ENCODE results near the gene PDE4C. TPM values are rescaled to one million over a fixed set of nuclear protein-coding genes. Genes with fewer than 3 reads are reported as not detected.

The PDE4C gene
- total RNA-seq, 2 experiments from 2014 or later, result not detected

GRCh38 chr19:18192673-18193387 is 33.4 kb downstream of the PDE4C start, which contains the start of gene MPV17L2:
Gene MPV17L2 (plus strand): TSS chr19:18193218. CDS start chr19:18193282, 64 bp downstream.
- Mint-ChIP-seq H3K4me3 (peak within 1 kb of the TSS; percentile 86), H3K27me3 (no peaks in the 10 kb centered on the region), H3K9me3 (no peaks in the 10 kb centered on the region), H3K4me1 (ENCODE audit: low read depth) (peaks cover 21% of the 10 kb centered on the region), H3K36me3 (peaks cover under 1% of the 10 kb centered on the region), H3K27ac (peak within 1 kb of the TSS; percentile 87)
- intact Hi-C loops (cut with micrococcal nuclease), result loop anchor here (1.0 to 2.0 kb wide), 4 partner anchors 11 to 130 kb away; partner anchors contain the start of genes IFI30, LSM4 and RAB3A
- ChIA-PET CTCF (interaction anchor here (0.6 to 2.3 kb wide), 20 partner anchors 9 to 219 kb away, joined by 3 to 23 read pairs (median 5); partner anchors contain the start of gene RAB3A), POLR2A (interaction anchor here (0.6 to 2.1 kb wide), 7 partner anchors 10 to 88 kb away, joined by 3 to 6 read pairs (median 4); partner anchors contain the start of genes JUND and RAB3A)
- peak; percentile 99 for DNase-seq

- Mint-ChIP-seq H3K36me3 (no peaks in the 10 kb centered on the region), H3K9me3 (no peaks in the 10 kb centered on the region), H3K27ac (peak overlapping the region; percentile 87), H3K4me3 (peak overlapping the region; percentile 86), H3K4me1 (ENCODE audit: low read depth) (peaks cover 21% of the 10 kb centered on the region), H3K27me3 (no peaks in the 10 kb centered on the region)
- DNase-seq, result no peak
- POLR2A ChIA-PET, result interaction anchor here (0.6 to 2.1 kb wide), 2 partner anchors 59 to 90 kb away, joined by 3 to 6 read pairs; partner anchors contain the start of gene JUND
- CTCF ChIA-PET, result interaction anchor here (0.6 to 2.3 kb wide), 17 partner anchors 8 to 220 kb away, joined by 3 to 23 read pairs (median 5); partner anchors contain the start of gene RAB3A
- intact Hi-C loops (cut with micrococcal nuclease), result loop anchor here (1.0 to 2.0 kb wide), 4 partner anchors 13 to 132 kb away; partner anchors contain the start of genes IFI30, LSM4 and RAB3A
Measured at GRCh38 chr19:18191640-18192062, 34.6 kb downstream of the PDE4C start.

- H3K9me3 Mint-ChIP-seq, result no peaks in the 10 kb centered on the region
- intact Hi-C loops (cut with micrococcal nuclease), result no loop called here
- POLR2A ChIA-PET, result no interaction called here
Measured at GRCh38 chr19:18190278-18190677, 36.0 kb downstream of the PDE4C start.

GRCh38 chr19:18185538-18185937 is 40.7 kb downstream of the PDE4C start:
- POLR2A ChIA-PET, result no interaction called here
- Mint-ChIP-seq H3K9me3 (no peaks in the 10 kb centered on the region), H3K4me3 (no peak overlapping the region), H3K4me1 (ENCODE audit: low read depth) (no peaks in the 10 kb centered on the region), H3K27me3 (no peaks in the 10 kb centered on the region), H3K27ac (no peak overlapping the region), H3K36me3 (no peaks in the 10 kb centered on the region)
- CTCF ChIA-PET, result interaction anchor here (1.4 kb wide), 1 partner anchor 203 kb away, joined by 3 read pairs; no protein-coding TSS in a partner anchor
- no peak for DNase-seq
- intact Hi-C loops (cut with micrococcal nuclease), result no loop called here

More at GRCh38 chr19:18190278-18190677, 36.0 kb downstream of the PDE4C start:
- CTCF ChIA-PET, result interaction anchor here (0.6 kb wide), 1 partner anchor 29 kb away, joined by 3 read pairs; no protein-coding TSS in a partner anchor
- H3K27me3 Mint-ChIP-seq, result no peaks in the 10 kb centered on the region
- no peak for DNase-seq
- H3K4me3 Mint-ChIP-seq, result no peak overlapping the region
- H3K4me1 Mint-ChIP-seq (ENCODE audit: low read depth), result peaks cover 21% of the 10 kb centered on the region
- no peak overlapping the region for H3K27ac Mint-ChIP-seq
- H3K36me3 Mint-ChIP-seq, result no peaks in the 10 kb centered on the region

GRCh38 chr19:18183529-18183928 is 42.7 kb downstream of the PDE4C start:
- POLR2A ChIA-PET, result no interaction called here
- CTCF ChIA-PET, result interaction anchor here (1.2 to 1.6 kb wide), 3 partner anchors 8 to 70 kb away, joined by 3 to 5 read pairs (median 4); no protein-coding TSS in a partner anchor
- H3K36me3 Mint-ChIP-seq, result no peaks in the 10 kb centered on the region
- no peaks in the 10 kb centered on the region for H3K9me3 Mint-ChIP-seq
- no peaks in the 10 kb centered on the region for H3K27me3 Mint-ChIP-seq
- H3K4me3 Mint-ChIP-seq, result no peak overlapping the region
- intact Hi-C loops (cut with micrococcal nuclease), result no loop called here
- H3K27ac Mint-ChIP-seq, result no peak overlapping the region
- DNase-seq, result no peak
- H3K4me1 Mint-ChIP-seq (ENCODE audit: low read depth), result no peaks in the 10 kb centered on the region

GRCh38 chr19:18179957-18180356 is 46.3 kb downstream of the PDE4C start:
- Mint-ChIP-seq H3K36me3 (peaks cover 9% of the 10 kb centered on the region), H3K4me1 (ENCODE audit: low read depth) (no peaks in the 10 kb centered on the region), H3K4me3 (no peak overlapping the region), H3K9me3 (no peaks in the 10 kb centered on the region), H3K27me3 (no peaks in the 10 kb centered on the region), H3K27ac (no peak overlapping the region)
- ChIA-PET POLR2A (no interaction called here), CTCF (interaction anchor here (0.9 to 1.0 kb wide), 3 partner anchors 12 to 101 kb away, joined by 3 read pairs; partner anchors contain the start of gene JUND)
- intact Hi-C loops (cut with micrococcal nuclease), result no loop called here
- DNase-seq, result no peak

- Mint-ChIP-seq H3K4me3 (no peak overlapping the region), H3K27me3 (no peaks in the 10 kb centered on the region), H3K36me3 (peaks cover 9% of the 10 kb centered on the region), H3K27ac (no peak overlapping the region), H3K9me3 (no peaks in the 10 kb centered on the region), H3K4me1 (ENCODE audit: low read depth) (peaks cover 9% of the 10 kb centered on the region)
- ChIA-PET POLR2A (interaction anchor here (0.9 kb wide), 2 partner anchors 16 to 25 kb away, joined by 3 to 5 read pairs; partner anchors contain the start of gene MPV17L2), CTCF (interaction anchor here (0.6 to 1.2 kb wide), 3 partner anchors 10 to 211 kb away, joined by 3 to 4 read pairs (median 4); no protein-coding TSS in a partner anchor)
- no peak for DNase-seq
- intact Hi-C loops (cut with micrococcal nuclease), result no loop called here
Measured at GRCh38 chr19:18176367-18177310, 49.6 kb downstream of the PDE4C start.

- ChIA-PET CTCF (interaction anchor here (1.0 to 2.1 kb wide), 3 partner anchors 14 to 236 kb away, joined by 4 to 6 read pairs (median 4); no protein-coding TSS in a partner anchor), POLR2A (no interaction called here)
- Mint-ChIP-seq H3K4me1 (ENCODE audit: low read depth) (peaks cover 9% of the 10 kb centered on the region), H3K9me3 (no peaks in the 10 kb centered on the region), H3K27ac (no peak overlapping the region), H3K36me3 (peaks cover 11% of the 10 kb centered on the region), H3K4me3 (peak overlapping the region; percentile 83), H3K27me3 (no peaks in the 10 kb centered on the region)
- no peak for DNase-seq
- intact Hi-C loops (cut with micrococcal nuclease), result no loop called here
Measured at GRCh38 chr19:18174983-18175382, 51.3 kb downstream of the PDE4C start.

Other genes starting within 250 kb of the PDE4C start
- 10 to 100 TPM; 28.2 to 28.6 TPM for gene ARRDC2, start 218.3 kb downstream of the PDE4C start, total RNA-seq
- 10 to 100 TPM; 22.6 to 23.3 TPM for gene IL12RB1, start 139.5 kb downstream of the PDE4C start, total RNA-seq
- gene MAST3, start 128.7 kb downstream of the PDE4C start, total RNA-seq, result 10 to 100 TPM; 22.5 to 23.8 TPM
- gene PIK3R2, start 73.3 kb downstream of the PDE4C start, total RNA-seq, result 10 to 100 TPM; 14.9 to 19.1 TPM
- 10 to 100 TPM; 23.7 to 26.9 TPM for gene IFI30, start 52.6 kb downstream of the PDE4C start, total RNA-seq
- 1 to 10 TPM; 6.4 to 7.3 TPM for gene MPV17L2, start 33.2 kb downstream of the PDE4C start, total RNA-seq
- 1 to 10 TPM; 3.9 to 4.3 TPM for gene RAB3A, start 22.4 kb downstream of the PDE4C start, total RNA-seq
- under 1 TPM; 0.36 to 0.39 TPM for gene IQCN, start 48.0 kb upstream of the PDE4C start, total RNA-seq
- 100 to 1,000 TPM; 232 to 236 TPM for gene JUND, start 55.2 kb upstream of the PDE4C start, total RNA-seq
- 100 to 1,000 TPM; 356 to 361 TPM for gene LSM4, start 96.6 kb upstream of the PDE4C start, total RNA-seq
- gene PGPEP1, start 114.2 kb upstream of the PDE4C start, total RNA-seq, result 10 to 100 TPM; 29.0 to 30.8 TPM
- not detected for gene GDF15, start 159.7 kb upstream of the PDE4C start, total RNA-seq
- not detected for gene LRRC25, start 171.2 kb upstream of the PDE4C start, total RNA-seq
- 100 to 1,000 TPM in 1 of 2 experiments, 10 to 100 TPM in 1; 97.9 to 102 TPM for gene SSBP4, start 193.0 kb upstream of the PDE4C start, total RNA-seq
- 10 to 100 TPM; 19.3 to 20.0 TPM for gene ISYNA1, start 211.7 kb upstream of the PDE4C start, total RNA-seq

Data from activated CD4-positive, alpha-beta memory T cell treated with anti-CD3 and anti-CD28 coated beads for 36 hours (primary cell).